GM19455 (cell line): Measurements from ENCODE around the gene RBPJL.

Experiments
- ATAC-seq: cut with Tn5 transposase; IDR thresholded peaks from one replicate; pipeline ENCODE4 v1.9.1; 2021; ENCODE audit not compliant: unreplicated experiment

The RBPJL gene

GRCh38 chr20:45316150-45317080 lies 9.8 kb downstream of the RBPJL start:
- no peak for ATAC-seq

DNA sequence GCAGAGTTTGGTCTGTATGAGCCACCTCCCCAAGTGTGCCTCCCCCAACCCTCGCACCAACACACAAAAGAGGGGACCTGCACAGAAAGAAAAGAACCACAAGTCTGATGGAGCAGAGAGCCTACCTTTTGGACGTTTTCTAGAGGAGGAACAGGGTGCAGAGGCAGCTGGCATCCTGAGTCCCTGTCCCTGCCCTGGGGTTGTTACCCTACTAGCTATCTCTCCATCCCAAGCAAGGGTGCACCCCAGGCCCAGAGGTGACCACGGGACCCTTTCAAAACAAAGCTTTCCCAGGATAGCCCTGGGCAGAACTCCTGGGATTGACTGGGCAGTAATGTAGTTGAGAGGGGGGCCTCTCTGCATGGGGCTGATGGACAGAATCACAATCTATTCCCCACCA lies 11.2 kb downstream of the RBPJL start:
- no peak for ATAC-seq

DNA sequence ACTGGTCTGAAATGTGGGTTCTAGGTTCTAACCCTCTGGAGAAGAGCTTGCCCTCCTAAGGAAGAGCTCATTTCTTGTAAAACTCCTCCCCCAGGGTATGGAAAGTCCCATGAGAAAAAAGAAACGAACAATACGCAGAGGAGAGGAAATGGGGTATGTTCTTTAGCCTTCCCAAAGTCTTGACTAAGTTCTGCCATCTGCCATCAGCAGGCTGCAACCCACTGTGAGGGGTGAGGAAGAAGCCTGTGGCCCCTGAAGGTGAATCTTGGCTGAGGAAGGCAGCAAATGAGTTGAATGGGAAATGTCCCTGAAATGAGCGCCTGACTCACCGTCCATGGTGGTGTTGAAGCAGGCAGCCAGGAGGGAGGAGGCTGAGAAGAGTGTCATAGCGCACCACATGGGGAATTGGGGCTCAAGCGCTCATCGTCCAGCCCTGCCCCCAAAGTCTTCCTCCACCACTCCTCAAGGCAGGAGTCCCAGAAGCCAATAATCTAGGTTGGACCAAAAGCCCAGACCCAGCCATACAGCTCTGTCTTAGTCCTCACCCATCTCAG lies 11.8 kb downstream of the RBPJL start:
- ATAC-seq = no peak

DNA sequence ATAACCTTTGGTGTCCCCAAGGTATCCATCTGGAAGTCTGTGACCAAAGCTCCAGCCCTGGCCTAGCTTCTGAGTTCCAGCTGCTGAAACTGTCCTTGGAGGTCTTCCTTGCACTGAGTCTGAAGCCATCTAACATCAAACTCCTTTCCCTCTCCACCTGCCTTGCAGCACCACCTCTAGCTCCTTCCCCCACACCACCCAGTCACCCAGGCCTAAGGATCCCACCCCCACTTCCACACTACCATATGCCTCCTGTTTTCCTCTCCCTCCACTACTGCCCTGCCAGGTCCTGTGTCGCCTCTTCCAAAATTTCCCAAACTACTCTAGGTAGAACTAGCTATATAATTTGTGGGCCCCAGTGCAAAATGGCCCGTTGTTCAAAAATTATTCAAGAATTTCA lies 12.3 kb downstream of the RBPJL start:
- no peak for ATAC-seq

DNA sequence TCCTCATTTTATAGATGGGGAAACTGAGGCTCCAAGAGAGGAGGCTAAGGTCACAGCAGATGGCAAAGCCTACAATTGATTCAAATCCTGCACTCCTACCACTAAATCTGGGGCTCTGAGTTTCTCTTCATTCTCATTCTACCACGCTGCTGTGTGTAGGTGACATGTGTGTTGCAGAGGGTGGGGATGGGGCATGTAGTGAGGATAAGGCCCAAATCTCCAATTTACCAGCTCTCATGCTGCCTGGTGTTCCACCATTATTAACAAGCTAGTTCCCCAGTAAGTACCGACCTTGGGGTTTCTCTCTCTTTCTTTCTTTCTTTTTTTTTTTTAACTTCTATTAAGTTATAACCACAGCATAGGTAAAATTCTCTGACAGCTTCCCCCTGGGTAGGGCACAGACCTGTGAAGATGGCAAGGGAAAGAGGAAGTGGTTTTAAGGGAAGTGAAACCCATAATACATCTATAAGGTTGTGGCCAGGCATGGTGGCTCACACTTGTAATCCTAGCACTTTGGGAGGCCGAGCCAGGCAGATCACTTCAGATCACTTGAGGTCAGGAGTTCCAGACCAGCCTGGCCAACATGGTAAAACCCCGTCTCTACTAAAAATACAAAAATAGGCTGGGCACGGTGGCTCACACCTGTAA lies 14.4 kb downstream of the RBPJL start:
- no peak for ATAC-seq

DNA sequence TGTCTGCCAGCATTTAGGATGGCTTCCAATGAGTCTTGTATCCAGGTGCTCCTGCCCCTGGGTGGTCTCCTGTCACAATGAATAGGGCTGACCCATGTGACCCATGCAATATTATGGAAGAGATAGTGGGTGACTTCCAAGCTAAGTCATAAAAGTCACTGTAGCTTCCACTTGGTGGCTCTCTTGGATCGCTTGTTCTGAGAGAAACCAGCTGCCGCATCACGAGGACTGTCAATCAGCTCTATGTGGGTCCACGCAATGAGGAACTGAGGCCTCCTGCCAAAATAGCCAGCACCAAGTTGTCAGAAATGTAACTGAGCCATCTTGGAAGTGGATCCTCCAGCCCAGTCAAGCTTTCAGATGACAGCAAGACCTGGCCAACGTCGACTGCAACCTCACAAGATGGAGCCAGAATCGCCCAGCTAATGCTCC lies 16.3 kb downstream of the RBPJL start:
- no peak for ATAC-seq

- no peak for ATAC-seq
Observed at GRCh38 chr20:45323731-45324130, 17.1 kb downstream of the RBPJL start.

- no peak for ATAC-seq
Observed at GRCh38 chr20:45325371-45325770, 18.7 kb downstream of the RBPJL start.

- no peak for ATAC-seq
Observed at GRCh38 chr20:45328451-45328850, 21.8 kb downstream of the RBPJL start.

GRCh38 chr20:45329497-45330319 lies 23.1 kb downstream of the RBPJL start:
- ATAC-seq = no peak

DNA sequence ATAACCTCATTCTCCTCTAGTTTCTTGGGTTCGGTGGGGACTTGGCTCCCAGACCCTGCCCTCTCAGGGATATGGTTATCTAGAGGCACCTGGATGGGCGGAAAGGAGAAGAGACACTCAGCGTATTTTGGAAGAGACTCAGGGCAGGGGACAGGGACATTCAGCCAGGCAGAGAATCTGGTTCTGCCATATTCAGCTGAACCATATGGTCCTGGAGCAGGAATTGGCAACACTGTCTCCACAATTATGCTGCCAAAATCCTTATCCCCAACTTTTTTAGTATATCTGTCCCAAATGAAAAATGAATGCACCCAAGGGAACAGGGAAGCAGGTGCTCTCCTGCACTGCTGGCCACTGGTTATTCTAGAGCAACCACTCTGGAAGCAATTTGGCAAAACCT lies 23.8 kb downstream of the RBPJL start:
- no peak for ATAC-seq

- no peak for ATAC-seq
Observed at GRCh38 chr20:45336530-45337366, 30.1 kb downstream of the RBPJL start.

- no peak for ATAC-seq
Observed at GRCh38 chr20:45337367-45338120, 30.9 kb downstream of the RBPJL start.

GRCh38 chr20:45338121-45339030 lies 31.7 kb downstream of the RBPJL start:
- ATAC-seq = no peak

DNA sequence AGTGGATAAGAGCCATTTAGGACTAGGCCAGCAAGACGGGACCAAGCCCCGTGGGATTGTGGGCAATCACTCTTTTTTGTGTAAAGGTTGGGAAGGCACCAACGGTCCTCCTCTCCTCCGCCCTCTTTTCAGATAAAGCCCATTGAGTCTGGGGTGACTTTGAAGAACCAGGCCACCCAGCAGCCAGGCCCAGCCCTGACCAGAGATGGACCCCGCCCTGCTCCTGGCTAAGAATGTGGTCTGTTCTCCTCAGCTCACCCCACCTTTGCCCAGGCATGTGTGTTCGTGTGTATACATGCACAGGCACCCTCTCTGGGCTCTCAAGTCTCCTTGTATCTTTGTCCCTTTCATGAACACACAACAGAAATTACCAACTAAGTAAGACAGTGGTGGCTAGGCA lies 32.4 kb downstream of the RBPJL start:
- no peak for ATAC-seq

- no peak for ATAC-seq
Observed at GRCh38 chr20:45339799-45340198, 33.2 kb downstream of the RBPJL start.

- no peak for ATAC-seq
Observed at GRCh38 chr20:45340236-45340847, 33.7 kb downstream of the RBPJL start.

DNA sequence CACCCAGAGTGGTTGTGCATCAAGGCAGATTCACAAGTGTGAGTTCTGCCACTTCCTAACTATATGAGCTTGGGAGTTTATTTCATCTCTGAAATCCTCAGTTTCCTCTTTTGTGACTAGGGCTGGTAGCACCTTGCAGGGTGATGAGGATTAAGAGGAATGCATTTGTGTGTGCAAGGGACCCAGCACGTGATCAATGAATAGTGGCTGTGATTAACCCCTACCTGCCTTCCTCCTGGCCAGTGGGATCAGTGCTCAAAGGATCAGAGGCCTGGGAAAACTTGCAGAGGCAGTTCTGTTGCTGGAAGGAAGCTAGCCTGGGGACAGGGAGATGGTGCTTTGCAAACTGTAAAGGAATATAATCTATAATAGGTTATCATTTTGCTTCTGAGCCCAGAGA lies 34.3 kb downstream of the RBPJL start:
- no peak for ATAC-seq
